Measurements from ENCODE around the gene NPAS4.

DNA sequence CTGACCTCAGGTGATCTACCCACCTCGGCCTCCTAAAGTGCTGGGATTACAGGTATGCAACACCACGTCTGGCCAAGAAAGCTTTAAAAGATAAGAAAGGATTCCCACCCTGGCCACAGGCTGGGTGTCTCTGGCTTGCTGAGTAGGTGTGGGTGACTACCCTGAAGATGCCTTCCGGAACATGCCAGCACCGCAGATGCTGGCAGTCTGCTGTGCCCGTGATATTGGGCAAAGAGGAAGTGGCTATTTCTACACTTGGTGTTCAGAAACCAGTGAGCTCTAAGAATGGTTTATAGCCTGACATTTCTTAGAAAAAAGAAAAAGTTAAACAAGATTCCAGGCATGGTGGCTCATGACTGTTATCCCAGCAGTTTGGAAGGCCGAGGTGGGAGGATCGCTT, 11.8 kb downstream of the NPAS4 start:
- no peak for TF ChIP-seq EZH2 (IDR thresholded peaks at IDR 0.05; ENCODE audit: insufficient read depth, poor library complexity, severe bottlenecking)
- no peak for TF ChIP-seq EZH2phosphoT487 (IDR thresholded peaks at IDR 0.05; ENCODE audit: insufficient read depth, low read depth)
